NCI-H187 treated with DMSO at 0.1 percent for 48 hours (cell line): Measurements from ENCODE around the gene SEMA4A.
A peak's percentile ranks its signal among the peaks of the same experiment; 100 is the strongest.

Experiments
- DNase-seq: peaks from one replicate; lab custom pipeline; 2025; lab: John Stamatoyannopoulos, UW

SEMA4A gene

DNA sequence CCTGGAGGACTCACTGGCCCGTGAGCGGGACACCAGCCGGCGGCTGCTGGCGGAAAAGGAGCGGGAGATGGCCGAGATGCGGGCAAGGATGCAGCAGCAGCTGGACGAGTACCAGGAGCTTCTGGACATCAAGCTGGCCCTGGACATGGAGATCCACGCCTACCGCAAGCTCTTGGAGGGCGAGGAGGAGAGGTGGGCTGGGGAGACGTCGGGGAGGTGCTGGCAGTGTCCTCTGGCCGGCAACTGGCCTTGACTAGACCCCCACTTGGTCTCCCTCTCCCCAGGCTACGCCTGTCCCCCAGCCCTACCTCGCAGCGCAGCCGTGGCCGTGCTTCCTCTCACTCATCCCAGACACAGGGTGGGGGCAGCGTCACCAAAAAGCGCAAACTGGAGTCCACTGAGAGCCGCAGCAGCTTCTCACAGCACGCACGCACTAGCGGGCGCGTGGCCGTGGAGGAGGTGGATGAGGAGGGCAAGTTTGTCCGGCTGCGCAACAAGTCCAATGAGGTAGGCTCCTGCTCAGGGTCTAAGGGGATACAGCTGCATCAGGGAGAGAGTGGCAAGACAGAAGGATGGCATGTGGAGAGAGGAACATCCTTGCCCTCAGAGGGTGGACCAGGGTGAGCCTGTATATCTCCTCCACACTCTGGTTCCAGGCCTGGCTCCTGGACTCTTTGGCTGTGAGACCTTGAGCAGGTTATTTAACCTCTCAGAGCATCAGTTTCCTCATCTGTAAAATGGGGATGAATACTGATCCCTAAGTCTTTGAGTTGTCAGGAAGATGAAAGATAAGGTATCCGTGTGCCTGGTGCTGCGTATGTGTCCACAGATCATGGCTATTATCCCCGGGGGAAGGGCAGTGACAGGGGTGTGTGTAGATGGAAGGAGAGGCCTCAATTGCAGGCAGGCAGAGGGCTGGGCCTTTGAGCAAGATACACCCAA, 17.2 kb upstream of the SEMA4A start:
- DNase-seq, result no peak

DNA sequence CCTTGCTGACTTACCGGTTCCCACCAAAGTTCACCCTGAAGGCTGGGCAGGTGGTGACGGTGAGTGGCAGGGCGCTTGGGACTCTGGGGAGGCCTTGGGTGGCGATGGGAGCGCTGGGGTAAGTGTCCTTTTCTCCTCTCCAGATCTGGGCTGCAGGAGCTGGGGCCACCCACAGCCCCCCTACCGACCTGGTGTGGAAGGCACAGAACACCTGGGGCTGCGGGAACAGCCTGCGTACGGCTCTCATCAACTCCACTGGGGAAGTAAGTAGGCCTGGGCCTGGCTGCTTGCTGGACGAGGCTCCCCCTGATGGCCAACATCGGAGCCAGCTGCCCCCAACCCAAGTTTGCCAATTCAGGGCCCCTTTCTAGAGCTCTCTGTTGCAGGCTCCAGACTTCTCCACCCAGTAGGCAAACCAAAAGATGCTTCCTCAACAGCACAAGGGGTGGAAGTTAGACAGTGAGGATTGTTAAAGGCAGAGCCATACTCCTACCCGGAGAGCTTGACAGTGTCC, 16.4 kb upstream of the SEMA4A start:
- DNase-seq, result no peak

DNA sequence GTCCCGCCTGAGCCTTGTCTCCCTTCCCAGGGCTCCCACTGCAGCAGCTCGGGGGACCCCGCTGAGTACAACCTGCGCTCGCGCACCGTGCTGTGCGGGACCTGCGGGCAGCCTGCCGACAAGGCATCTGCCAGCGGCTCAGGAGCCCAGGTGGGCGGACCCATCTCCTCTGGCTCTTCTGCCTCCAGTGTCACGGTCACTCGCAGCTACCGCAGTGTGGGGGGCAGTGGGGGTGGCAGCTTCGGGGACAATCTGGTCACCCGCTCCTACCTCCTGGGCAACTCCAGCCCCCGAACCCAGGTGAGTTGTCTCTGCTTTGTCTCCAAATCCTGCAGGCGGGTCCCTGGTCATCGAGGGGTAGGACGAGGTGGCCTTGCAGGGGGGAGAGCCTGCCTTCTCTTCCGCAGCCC, 14.9 kb upstream of the SEMA4A start:
- no peak for DNase-seq

DNA sequence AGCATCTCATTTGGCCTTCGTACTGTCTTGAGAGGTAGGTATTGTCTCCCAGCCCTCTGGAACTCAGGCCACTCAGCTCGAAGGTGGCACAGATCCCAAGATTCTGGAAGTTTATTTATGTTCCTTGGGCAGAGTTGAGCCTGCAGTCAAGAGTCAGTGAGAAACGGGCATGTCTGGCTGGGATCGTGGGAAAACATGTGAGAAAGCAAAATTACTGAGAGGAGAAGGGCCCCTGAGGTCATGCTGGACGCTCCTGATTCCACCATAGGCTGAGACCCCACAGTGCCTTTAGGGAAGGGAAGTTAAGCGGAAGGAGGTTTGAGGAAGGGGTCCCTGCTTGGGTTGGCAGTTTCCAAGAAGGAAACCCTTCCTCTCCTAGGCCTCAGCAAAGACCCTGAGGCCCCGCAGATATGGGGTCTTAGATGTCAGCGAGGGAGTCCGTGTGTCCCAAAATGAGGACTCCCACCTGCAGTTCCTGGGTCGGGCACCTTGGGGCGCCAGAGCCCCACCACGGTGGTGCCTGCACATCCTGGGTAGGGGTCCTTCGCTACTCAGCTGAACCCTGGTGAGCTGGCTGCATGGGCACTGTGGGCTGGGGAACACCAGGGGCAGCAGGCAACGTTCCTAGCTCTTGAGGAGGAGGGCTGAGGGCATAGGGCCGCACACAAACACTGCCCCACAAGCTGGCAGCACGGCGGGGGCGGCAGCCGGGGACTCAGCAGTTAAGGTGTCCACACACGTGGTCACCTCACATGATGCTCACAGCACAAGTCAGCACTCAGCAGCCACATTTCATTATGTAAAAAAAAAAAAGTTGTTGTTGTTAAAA, 12.3 kb upstream of the SEMA4A start:
- DNase-seq, result no peak

DNA sequence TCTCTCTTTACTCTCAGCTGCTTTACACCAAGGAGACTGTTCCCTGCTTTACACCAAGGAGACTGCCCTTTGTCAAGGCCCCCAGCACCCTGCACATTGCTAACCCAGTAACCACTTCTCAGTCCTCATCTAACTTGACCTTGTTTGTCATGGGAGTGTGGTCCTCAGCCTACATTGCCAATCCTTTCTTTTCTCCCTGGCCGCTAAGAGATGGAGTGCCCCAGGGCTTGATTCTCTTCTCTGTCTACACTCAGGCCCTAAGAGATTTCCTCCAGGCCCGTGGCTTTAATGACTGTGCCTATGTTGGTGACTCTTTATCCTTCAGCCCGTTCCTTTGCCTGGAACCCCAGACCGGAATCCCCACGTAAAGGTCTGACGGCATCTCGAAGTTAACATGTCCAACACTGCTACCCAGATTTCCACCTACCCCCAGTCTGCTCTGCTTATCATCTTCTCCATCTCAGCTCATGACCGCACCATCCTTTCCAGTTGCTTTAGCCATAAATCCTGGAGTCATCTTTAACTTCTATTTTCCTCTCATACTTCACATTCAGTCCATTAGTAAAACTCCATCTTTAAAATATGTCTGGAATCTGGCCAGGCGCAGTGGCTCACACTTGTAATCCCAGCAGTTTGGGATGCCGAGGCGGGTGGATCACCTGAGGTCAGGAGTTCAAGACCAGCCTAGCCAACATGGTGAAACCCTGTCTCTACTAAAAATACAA, 9.5 kb upstream of the SEMA4A start:
- no peak for DNase-seq

DNA sequence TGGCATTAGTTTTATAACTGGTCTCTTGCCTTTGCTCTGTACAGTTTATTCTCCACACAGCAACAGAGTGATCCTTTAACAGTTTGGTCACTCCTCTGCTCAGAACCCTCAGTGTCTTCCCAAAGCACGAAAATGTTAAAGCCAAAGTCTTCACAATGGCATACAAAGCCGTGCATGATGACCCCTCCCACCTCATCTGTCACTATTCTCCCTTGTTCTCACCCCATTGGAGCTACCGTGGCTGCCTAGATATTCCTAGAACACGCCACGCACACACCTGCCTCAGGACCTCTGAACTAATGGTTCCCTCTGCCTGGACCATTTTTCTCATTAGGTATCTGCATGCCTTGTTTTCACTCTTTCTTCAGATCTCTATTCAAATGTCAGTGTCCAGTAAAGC, 8.6 kb upstream of the SEMA4A start:
- DNase-seq, result no peak

DNA sequence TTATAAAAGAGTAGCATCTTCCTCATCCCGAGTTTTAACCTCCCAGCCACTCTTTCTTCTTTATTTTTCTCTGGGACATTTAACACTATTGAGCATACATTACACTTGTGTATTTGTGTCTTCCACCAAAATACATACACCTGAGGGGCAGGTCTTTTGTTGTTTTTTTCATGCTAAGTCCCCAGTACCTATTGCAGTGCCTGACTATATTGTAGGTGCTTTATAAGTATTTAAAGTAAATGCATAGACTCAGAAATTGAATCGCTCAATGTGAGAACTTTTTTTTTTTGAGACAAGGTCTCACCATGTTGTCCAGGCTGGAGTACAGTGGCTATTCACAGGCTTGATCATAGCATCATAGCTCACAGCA, 7.8 kb upstream of the SEMA4A start:
- DNase-seq, result no peak

DNA sequence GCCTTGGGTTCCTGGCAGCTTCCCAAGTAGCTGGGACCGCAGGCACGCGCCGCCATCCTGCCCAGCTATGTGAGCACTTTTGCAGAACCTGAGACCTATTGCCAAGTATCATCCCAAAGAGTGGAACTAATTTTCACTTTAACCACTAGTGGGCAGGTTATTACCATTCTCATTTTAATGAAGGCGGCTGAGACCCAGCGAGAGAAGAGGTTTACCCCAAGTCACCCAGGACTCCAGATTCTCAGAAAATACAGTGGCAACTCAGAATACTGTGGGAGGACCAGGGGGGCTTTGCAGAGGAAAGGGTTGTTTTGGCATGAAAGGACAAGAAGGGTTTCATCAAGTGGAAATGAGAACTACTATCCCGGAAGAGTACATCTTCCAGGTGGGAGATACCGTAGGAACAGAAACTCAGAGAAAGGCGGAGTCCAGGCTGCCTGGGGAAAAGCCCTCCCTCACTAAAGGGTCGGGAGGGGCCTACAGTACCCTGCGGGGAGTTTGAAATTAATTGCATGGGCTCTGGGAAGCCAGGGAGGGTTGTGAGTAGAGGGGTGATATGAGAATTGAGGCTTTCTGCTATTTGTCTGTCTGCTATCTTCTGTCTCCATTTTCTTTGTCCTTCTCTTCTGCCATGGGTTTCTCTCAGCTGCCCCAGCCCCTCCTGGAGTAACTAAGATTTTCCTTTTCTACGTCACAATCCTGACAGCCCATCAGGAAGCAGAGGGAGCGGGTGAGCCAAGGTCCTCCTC, 7.2 kb upstream of the SEMA4A start:
- DNase-seq, result peak; percentile 92

DNA sequence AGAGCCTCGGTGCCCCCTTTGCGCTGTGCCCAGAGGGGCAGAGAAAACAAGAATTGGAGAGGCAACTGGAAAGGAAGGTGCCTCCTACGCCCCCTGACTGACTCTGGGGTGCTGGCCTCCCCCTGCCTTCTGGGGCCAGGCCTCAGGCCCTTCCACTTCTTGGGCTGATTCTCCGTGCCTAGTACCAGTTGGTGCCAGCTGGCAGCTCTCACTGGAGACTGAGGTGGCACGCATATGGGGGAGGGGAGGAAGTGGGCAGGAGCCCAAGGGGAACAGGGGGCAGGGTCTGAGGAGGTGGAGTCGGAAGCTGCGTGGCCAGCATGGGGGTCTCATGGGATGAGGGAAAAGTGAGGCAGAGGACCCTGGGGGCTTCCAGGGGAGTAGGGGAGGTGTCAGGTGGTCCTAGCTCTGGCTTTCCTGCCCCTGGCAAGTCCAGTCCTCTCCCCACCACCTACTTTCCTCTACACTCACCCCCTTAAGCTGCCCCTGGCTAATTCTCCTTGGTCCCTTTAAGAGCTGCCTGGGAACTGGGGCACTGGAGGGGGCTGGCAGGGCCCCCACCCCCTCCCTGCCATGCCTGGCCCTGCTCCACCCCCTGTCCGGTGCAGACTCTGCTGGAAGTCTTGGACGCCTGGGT, 6.5 kb upstream of the SEMA4A start:
- no peak for DNase-seq

DNA sequence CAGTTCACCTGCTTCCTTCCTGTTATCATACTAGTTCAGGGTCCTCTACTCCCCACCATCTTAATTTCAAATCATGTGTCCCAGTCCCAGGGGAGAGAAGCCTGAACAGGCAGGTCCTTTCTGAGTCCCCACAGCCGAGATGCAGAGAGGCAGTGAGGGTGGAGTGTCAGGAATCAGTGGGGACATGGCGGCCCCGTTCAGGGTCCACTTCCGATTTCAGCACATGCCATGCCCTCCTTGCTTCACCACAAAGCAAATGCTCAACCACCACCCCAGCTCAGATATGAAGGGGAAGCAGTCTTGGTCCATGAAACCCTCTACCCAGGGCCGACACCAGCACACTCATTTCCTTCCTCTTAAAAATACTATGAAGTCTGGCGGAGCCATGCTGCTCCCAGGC, 5.2 kb upstream of the SEMA4A start:
- no peak for DNase-seq

DNA sequence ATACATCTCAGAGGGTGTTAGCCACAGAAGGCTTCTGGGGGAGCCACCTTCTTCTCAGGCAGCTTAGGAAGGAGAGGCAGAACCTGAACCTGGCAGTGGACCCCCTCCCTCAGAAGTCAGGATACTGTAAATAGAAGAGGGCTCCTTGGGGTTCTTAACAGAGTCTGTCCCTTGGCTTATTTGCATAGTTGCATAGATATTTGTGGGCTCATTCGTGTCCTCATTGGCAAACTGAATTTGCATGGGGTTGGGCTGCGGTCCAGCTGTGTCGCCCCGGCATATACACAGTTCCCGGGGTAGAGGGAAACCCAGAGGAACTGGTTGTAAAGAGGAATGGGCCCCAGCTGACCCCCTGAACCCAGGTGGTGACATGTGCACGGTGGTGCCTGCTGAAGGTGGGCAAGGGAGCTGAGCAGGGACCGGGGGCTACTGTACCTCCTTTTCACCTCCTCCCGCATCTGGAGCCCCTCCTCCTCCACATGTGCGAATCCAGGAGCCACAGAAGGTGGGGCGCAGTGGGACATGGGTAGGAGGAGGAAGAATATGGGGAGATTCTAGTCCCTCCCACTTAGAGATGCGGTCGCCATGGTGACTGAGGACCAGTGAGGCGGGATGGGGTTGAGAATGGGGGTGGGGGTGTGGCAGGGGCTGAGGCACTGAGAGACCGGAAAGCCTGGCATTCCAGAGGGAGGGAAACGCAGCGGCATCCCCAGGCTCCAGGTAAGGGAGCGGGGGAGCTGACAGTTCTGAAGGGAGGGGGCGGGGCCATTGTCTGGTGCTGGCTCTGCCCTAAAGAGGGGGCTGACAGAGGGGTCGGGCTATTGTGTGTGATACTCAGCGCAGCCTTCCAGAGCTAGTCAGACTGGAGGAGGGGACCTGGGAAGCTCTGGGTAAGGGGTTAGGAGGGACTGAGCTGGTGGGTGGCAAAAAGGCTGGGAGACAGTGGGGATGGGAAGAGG, 3.7 kb upstream of the SEMA4A start:
- no peak for DNase-seq

DNA sequence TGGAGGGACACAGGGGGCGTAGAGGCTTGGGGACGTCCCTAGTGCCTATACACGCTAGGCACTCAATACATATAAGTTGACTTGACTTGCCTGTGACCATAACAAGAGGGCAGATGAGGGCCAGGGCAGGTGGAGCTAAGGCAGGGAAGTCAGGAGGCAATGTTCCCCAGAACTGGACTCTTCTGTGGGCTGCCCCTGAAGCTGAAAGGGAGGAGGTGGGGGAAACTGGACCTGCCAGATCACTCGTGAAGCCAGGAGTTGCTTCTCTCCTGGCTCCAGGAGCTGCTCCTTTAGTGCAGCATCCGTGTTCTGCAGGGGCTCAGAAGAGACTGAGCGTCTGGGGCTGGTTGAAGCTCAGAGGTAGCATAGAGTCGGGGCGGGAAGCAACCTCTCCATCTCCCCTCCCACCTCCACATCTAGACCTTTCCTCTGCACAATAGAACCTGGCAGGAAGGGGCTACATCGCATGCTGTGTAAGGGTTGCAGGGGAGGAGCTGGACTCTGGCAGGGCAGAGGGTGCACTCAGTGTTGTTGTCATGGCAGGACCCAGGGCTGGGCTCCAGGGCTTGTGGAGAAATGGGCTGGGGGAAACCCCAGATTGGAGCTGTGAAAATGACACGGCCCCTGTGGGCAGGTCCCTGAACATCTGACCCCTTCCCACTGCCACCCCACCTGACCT, 2.9 kb upstream of the SEMA4A start:
- DNase-seq, result no peak

DNA sequence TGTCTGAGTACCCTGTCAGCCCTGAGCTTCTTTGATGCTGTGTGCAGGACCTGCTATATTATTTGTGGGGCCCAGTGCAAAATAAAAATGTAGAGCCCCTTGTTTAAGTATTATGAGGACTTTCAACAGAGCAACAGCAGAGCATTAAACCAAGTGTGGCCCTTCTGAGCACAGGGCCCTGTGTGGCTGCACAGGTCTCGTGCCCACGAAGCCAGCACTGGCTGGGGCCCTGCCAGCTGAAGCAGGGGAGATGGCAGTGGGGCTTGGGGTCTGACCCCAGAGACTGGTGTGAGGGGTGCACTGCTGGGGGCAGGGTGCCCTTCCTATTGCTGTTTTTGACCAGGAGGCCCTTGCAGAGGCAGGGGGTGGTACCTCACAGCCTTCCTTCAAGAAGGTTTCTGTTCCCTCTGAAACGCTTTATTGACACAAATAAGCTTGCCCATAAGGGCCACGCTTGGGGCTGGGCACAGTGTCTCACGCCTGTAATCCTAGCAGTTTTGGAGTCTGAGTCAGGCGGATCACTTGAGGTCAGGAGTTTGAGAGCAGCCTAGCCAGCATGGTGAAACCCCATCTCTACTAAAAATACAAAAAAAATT, 2.2 kb upstream of the SEMA4A start:
- DNase-seq, result no peak

DNA sequence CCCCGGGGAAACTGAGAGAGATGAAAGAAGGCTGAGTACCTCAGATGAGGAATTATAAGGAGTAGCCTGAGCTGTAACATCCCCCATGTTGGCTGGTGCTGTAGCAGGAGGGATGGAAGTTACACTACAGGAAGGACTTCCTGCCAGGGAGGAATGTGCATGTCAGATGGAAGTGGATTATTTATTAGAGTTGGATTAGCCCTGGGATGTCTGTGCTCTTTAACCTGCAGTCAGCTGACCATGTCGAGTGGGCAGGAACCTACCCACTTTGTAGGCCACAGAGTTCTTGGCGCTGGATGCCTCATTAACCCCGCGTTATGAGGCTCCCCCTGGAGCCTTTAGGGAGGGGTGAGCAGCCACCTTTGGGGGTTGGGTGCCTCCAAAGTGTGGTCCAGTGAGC, 757 bp upstream of the SEMA4A start:
- no peak for DNase-seq

DNA sequence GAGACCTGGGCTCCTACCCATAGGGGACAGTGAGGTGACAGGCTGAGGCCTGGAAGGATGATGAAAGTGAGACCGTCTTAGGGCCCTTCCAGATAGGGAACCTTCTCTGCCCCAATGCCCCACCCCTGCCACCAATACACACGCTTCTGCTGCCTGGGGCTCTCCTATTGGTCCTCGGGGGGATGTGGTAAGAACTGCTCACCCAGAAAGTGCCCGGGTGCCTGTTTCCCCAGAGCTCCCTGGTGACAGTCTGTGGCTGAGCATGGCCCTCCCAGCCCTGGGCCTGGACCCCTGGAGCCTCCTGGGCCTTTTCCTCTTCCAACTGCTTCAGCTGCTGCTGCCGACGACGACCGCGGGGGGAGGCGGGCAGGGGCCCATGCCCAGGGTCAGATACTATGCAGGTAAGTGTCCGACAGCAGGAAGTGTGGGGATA, 948 bp downstream of the SEMA4A start:
- no peak for DNase-seq

DNA sequence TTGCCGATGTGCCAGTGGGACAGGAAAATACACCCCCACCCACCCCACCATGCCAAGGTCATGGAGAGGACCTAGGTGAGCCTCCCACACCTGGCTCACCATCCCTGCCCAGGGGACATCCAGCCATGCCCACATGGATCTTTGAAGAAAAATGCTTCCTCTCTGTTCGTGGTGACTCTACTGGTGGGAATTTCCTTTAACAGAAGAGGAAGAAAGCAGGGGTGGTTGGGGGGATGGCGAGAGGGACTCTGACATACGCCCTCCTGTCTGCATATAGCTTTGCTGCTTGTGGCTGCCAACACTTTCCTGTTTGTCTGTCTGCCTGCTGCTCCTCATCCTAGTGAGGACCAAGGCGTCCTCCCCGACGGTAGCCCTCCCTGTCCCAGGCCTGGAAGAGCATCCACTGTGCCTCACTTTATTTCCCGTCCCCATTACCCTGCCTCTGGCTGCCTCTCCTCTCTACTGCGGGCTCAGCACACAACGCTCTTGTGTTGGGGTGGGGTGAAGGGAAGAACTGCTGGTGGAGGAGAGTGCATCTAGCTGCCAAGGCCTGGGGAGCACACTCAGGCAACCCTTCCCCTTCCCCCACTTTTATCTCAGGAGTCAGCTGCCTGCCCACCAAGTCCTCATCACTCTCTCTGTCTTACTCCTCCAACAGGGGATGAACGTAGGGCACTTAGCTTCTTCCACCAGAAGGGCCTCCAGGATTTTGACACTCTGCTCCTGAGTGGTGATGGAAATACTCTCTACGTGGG, 2.5 kb downstream of the SEMA4A start:
- no peak for DNase-seq

DNA sequence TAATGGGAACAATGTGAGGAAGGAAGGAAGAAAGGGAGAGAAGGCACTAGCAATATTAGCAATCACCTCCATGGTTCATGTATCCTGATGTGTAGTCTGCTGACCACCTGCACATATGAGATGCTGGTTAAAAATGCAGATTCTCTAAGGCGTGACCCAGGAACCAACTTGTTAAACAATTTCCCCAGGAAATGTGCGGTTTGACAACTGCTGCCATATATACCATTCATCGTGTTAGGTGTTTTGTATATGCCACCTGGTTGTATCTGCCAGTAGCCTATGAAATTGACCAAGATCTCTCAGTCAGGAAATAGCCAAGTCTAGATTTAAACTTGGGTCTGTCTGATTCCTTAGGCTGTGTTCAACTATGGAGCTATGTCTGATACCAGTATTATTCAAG, 4.1 kb downstream of the SEMA4A start:
- DNase-seq, result no peak

DNA sequence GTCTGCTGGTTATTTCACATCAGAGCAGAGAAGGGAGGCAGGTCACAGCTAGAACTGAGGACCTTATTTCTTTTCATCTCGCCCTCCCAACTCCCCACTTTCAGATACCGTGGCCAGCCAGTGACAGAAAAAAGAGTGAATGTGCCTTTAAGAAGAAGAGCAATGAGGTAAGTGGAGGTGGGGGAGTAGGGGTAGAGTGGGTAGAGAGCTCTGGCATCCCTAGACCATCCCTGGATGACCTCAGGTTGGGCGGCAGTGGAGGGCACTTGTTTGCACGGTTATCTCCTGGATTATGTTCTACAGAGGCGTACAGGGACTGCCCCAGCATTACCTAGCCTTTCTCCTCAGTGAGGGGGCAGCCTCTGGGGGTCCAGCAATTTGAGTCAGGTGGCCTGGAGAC, 4.6 kb downstream of the SEMA4A start:
- DNase-seq, result no peak
